Bronchial epithelial cell (primary cell): ENCODE measurements around the gene TMSB4X. TPM values are rescaled to one million over a fixed set of nuclear protein-coding genes. Genes with fewer than 3 reads are reported as not detected.

Source experiments
- DNase-seq: peaks from one replicate; pipeline ENCODE4 v3.0.0-alpha.2; 2010; ENCODE audit warnings: low read depth
- FAIRE-seq: peaks from 2 replicates; lab custom pipeline; 2011; peaks lifted over from hg19 to GRCh38; lab: Jason Lieb, UNC
- H3K27me3 ChIP-seq: 2 replicates; pipeline ENCODE4 v1.5.1; 2011; ENCODE audit warnings: low read length; ENCODE audit not compliant: control insufficient read depth, insufficient read depth
- H3K36me3 ChIP-seq: 2 replicates; pipeline ENCODE4 v1.5.1; 2011; ENCODE audit warnings: low read length; ENCODE audit not compliant: control insufficient read depth, insufficient read depth
- H3K4me3 ChIP-seq: 2 replicates; pipeline ENCODE4 v1.5.1; 2011; ENCODE audit warnings: mild to moderate bottlenecking, low read depth, low read length, control low read depth
- CTCF ChIP-seq: IDR thresholded peaks from 2 replicates; pipeline ENCODE4 v1.5.1; 2011; ENCODE audit warnings: mild to moderate bottlenecking, moderate library complexity, low read length, control low read depth, inconsistent platforms; ENCODE audit not compliant: insufficient read depth, severe bottlenecking
- total RNA-seq: library from RNA; depleted of rRNA; stranded (reverse); fragments of >200 nt; gene quantifications from 2 replicates; pipeline ENCODE4 v1.2.1, GENCODE V29; 2014

The TMSB4X gene
- total RNA-seq, 1 donor from 2014 or later: 3,174 TPM

GRCh38 chrX:12947545-12948235 is 27.2 kb upstream of the TMSB4X start:
- Histone ChIP-seq H3K4me3 (no peak overlapping the region), H3K36me3 (no peaks in the 10 kb centered on the region), H3K27me3 (no peaks in the 10 kb centered on the region)
- FAIRE-seq (no peak), DNase-seq (no peak)
- TF ChIP-seq CTCF: no peak

GRCh38 chrX:12948495-12948894 is 26.4 kb upstream of the TMSB4X start:
- Histone ChIP-seq H3K4me3 (no peak overlapping the region), H3K36me3 (no peaks in the 10 kb centered on the region), H3K27me3 (no peaks in the 10 kb centered on the region)
- FAIRE-seq (no peak), DNase-seq (no peak)
- no peak for TF ChIP-seq CTCF

GRCh38 chrX:12949205-12949926 is 25.5 kb upstream of the TMSB4X start:
- no peaks in the 10 kb centered on the region for H3K36me3 ChIP-seq
- no peak for TF ChIP-seq CTCF
- FAIRE-seq (no peak), DNase-seq (no peak)
- H3K4me3 ChIP-seq: no peak overlapping the region
- H3K27me3 ChIP-seq: no peaks in the 10 kb centered on the region

GRCh38 chrX:12949927-12950656 is 24.8 kb upstream of the TMSB4X start:
- DNase-seq (peak; percentile 89), FAIRE-seq (no peak)
- H3K4me3 ChIP-seq: no peak overlapping the region
- TF ChIP-seq CTCF: no peak
- no peaks in the 10 kb centered on the region for H3K27me3 ChIP-seq
- H3K36me3 ChIP-seq: no peaks in the 10 kb centered on the region

GRCh38 chrX:12950851-12951594 is 23.9 kb upstream of the TMSB4X start:
- no peaks in the 10 kb centered on the region for H3K27me3 ChIP-seq
- no peak for DNase-seq
- FAIRE-seq: no peak
- H3K4me3 ChIP-seq: no peak overlapping the region
- H3K36me3 ChIP-seq: no peaks in the 10 kb centered on the region
- TF ChIP-seq CTCF: peak; percentile 3
